Measurements from ENCODE around the gene CDKL2. TPM values are rescaled to one million over a fixed set of nuclear protein-coding genes. Genes with fewer than 3 reads are reported as not detected.
"Not testable (repeated sequence)": the region's sequence is repeated elsewhere in the genome, so short reads cannot be mapped to it uniquely, and the experiment has no call there.

CDKL2 gene
- 2.4 TPM for total RNA-seq

DNA sequence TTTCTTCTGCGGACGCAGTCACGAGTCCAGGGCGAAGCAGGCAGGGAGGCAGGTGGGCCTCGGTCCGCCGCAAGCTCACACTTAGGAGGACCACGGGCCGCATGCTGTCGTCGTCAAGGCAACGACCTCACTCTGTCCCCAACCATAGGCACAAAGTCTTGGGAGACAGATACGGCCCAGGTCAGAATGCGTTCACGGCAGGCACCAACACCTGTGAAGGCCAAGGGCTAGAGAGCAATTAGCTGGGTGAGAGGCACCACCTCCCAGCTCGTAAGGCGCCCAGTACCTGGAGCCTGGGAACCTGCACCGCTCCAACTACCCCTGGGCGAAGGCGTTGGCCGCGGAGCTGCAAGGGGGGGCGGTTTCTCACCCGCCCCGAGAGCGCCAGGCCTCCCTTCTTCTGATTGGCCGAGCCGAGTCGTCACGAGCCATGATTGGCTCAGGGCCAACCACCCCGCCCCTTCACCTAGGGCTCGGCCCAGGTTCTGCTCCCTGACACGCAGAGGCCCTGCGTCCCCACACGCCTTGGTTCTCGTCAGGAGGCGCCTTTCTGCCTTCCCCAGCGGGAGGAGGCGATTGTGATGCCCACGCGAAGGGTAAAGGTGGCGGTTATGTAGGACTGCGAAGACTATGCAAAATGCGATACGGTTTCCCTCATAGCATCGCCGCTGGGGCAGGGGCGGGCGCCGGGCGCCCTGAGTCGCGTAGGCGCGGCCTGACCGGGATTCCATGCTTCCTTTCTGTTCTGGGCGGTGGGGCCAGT, at the start of gene CDKL2:
CDKL2 (minus strand) TSS at position 355 of the 763 bp plus-strand sequence. CDS start 4,540 bp downstream, outside the sequence.
- DNase-seq (ENCODE audit: low spot score) = peak; percentile 88

DNA sequence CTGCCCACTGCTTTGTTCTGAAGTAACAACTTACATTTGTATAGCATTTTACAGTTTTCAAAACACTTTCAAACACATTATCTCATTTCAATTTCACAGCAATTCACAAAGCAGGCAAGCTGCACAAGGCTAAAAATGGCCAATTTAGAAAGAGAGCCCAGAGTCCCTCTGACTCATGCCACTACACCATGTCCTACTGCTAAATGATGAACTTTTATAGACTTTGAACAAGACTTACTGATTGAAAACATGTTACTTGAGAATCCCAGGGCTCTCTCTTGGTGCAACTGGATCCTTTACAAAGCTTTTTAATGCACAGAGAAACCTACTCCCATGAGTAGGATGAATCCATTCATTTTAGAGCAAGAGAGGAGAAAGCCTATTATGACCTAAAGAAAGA, 48.6 kb upstream of the CDKL2 start:
- DNase-seq (ENCODE audit: low spot score) = no peak

DNA sequence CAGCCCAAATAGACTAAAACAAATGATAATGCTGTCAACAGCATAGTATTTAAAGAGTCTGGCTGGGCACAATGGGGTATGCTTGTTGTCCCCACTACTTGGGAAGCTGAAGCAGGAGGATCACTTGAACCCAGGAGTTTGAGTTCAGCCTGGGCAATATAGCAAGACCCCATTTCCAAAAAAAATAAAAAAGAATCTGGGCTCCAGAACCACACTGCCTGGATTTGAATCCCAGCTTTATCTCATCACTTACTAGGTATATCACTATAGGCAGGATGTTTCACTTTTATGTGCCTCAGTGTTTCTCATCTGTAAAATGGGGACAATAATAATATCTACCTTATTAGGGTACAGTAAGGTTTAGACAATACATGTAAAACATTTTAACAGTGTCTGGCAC, 48.1 kb upstream of the CDKL2 start:
- no peak for DNase-seq (ENCODE audit: low spot score)

DNA sequence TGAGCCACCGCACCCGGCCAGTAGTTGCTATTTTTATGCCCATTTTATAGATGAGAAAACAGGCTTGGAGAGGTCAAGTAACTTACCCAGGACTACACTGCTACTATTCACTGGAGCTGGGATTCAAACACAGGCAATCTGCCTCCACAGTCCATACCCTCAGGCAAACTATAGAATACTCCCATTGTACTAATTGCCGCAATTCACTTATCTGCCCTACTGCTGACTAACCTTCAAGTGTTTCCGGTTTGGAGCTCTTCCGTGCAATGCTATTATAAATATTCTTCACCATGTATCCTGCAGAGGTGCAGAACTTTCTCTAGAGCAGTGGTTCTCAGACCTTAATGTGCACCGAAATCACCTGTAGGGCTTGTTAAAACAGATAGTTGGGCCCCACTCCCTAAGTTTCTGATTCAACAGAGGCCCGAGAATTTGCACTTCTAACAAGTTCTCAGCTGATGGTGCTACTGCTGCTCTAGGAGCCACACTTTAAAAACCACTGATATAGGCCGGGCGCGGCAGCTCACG, 44.7 kb upstream of the CDKL2 start:
- no peak for DNase-seq (ENCODE audit: low spot score)

DNA sequence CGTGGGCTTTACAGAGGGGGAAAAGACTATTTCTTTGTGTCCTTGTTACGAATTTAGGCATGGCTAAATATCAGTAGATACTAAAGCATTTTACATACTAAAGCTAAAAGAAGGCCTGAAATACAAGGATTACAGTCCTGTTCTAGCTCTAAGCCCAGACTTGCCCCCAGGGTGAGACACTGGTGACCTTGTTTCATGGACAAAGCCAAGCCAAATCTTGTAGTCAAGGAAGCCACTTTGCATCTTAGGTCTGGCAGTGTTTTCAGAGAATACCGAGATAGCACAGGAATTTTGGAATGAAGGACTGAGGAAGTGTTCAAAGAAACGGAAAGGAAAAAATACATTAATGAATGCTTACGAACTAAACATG, 43.6 kb upstream of the CDKL2 start:
- DNase-seq (ENCODE audit: low spot score) = no peak

DNA sequence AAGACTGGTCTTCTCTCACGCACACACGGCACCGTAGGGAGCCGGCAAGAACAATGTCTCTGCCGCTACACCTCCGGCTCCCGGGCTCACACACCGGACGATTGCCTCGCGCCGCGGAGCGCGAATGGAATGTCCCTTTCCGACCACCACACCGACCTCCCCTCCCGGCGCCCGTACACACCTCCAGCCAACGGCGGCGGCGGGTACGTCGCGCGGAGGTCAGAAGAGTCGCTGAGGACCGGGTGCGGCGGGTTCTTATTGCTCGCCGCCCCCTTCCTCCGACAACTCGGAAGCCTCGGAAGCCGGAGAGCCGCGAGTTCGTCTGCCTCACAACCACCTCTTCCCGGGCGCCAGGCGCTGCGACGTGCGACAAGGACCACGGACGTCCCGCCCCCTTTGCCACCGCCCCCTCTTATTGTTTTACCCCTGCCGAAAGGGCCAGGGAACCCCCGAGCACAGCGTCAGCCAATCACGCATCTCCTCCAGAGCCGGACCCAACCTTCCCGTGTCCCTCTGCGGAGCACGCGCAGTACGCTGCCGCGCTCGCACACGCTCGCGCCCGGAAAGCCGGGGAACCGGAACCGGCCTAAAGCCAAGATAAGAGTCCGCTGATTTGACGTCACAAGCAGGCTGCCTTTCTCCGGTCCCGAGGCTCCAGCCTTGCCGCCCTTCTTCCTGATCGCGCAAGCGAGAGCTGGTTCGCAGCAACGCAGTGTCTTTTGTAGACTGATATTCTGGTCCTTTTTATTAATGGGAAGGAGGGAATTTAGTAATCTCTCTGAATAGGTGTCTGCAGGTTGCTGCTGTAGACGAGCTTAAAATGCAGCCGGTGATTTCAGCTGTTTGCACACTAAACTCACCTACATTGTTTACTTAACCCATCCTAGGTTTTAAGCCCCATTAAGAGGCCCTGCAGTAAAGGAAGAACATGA, 43.0 kb upstream of the CDKL2 start, which contains the start of gene G3BP2:
G3BP2 (minus strand) TSS at position 385 of the 932 bp plus-strand sequence. CDS start 11,386 bp downstream, outside the sequence.
- peak; percentile 99 for DNase-seq (ENCODE audit: low spot score)

DNA sequence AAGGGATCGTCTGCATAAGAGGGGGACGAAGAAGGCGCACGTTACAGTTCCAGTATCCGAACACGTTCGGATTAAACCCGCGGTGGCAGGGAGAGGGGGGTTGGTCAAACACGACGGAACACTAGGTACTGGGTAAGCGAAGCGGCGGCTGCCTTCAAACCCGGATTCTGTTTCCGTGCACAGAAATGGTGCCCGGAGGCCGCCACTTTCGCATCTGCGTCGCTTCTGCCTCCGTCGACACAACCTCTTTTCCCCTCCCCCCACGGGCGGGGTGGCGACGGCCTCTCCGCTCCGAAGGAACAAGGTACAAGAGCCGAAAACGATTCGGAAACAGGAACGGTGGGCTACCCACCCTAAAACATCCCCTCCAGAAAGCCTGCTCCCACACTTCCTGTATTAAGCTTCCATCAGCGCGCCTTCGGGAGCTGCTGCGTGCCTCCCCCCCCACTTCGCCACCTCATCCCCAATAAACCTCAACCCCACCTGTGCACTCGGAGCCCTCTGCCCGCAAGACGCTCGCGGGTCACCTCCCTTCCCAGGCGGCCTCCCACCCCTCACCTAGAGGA, 42.2 kb upstream of the CDKL2 start:
- DNase-seq (ENCODE audit: low spot score) = peak; percentile 65

DNA sequence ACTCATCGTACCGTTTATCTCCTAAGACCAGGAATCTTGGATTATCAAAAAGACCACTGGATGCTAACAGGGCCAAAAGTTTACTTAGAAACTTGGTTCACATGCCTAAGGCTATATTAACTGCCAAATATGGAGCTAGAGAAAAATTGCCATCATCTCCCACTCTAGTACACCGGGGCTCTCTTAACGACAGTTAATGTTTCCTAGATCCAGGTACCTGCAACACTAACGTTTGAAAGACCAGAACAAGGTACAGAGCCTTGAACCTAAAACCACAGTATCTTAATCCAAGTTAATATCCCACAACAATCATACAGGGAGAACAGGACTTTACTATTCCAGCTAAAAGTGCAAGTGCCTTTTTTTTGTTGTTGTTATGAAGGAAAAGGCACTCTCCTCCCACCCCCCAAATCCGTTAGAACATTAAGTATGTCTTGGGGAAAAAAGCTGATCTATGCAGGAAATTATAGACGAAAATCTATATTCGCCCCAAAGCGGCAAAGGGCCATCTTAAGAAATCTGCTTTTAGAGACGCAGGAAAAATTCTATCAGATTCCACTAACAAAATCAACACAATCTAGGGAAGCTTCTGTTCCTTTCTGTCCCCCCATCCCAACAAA, 41.6 kb upstream of the CDKL2 start:
- no peak for DNase-seq (ENCODE audit: low spot score)

DNA sequence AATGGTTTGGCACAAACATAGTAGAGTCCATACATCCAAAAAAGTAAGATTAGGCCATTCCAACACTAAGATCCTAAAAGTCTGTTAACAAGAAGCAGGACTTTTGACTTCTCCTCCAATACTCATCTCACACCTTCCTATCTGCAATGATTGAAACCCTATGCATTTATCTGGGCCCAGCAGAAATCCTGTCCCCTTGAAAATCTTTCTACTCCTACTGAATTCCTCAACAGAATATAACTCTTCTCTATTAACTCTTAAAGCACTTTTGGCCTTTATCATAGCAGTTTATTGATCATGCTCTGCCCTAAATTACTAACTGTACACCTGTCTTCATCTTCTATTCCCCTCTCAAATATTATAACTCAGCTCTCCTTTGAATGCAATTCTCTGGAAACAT, 38.3 kb upstream of the CDKL2 start:
- no peak for DNase-seq (ENCODE audit: low spot score)

DNA sequence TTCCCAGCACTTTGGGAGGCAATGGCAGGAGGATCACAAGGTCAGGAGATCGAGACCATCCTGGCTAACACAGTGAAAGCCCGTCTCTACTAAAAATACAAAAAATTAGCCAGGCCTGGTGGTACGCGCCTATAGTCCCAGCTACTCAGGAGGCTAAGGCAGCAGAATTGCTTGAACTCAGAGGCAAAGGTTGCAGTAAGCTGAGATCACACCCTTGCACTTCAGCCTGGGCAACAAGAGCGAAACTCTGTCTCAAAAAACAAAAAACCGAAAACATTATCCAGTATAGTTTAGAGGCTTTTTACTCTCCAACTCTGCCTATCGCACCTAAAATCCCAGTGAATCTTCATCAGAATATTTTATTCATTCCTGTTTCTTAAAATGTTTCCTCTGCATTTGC, 37.3 kb upstream of the CDKL2 start:
- DNase-seq (ENCODE audit: low spot score) = not testable (repeated sequence)

DNA sequence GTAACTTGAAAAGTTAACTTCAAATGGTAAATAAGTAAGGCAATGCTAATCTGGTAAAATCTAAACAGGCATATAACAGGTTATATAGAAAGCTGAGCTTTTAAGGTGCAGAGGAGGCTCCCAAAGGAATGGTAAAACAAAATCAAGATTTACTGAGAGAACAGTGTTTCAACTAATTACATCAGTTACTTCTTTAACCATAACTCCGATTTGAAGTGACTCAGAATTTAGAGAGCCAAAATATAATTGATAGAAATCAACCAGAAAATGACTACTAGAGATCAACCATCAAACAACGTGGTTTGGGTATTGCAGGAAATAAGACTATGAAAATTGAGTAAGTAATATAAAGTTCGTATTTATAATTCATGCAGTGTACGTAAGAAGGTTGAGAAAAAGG, 36.0 kb upstream of the CDKL2 start:
- no peak for DNase-seq (ENCODE audit: low spot score)

DNA sequence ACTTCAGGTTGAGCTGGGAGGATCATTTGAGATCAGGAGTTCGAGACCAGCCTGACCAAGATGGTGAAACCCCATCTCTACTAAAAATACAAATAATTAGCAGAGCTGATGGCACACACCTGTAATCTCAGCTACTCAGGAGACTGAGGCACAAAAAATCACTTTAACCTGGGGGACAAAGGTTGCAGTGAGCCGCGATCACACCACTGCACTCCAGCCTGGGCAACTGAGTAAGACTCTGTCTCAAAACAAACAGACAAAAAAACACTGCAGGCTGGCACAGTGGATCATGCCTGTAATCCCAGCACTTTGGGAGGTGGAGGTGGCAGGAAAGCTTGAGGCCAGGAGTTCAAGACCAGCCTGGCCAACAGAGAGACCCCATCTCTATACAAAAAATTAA, 34.3 kb upstream of the CDKL2 start:
- DNase-seq (ENCODE audit: low spot score) = not testable (repeated sequence)

DNA sequence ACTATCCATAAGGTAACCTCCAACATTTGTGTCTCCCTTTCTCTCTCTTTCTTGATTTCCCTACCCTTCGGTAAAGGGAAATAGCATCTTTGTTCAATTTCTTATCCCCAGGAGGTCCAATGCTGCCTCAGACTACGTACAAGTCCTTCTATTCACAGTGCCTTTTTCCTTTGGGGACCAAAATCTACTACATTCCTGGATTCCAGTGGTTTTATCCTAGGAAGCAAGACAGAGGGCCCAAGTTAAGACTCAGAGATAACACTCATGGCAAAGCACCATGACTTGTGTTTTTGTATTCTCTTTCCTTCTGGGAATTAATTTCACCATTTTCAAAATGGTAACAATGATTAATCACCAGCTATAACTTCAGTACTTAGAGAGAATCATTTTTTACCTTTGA, 32.3 kb upstream of the CDKL2 start:
- DNase-seq (ENCODE audit: low spot score) = no peak

DNA sequence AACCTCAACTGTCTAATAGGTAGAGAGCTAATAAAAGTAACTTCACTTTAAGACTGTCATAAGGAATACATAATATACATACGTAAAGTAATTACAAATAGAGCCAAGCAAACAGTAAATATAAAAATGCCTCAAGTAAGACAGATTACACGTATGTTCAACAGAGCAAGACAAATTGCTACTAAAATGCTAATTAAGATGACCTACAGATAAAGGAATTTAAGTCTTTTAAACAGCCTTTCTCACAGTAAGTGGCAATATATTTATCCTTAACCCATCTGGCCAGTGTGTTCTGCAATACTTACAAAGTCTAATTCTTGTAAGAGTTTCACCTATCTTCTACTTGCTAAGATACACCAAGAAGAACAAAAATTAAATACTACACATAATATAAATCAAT, 30.2 kb upstream of the CDKL2 start:
- DNase-seq (ENCODE audit: low spot score) = no peak

DNA sequence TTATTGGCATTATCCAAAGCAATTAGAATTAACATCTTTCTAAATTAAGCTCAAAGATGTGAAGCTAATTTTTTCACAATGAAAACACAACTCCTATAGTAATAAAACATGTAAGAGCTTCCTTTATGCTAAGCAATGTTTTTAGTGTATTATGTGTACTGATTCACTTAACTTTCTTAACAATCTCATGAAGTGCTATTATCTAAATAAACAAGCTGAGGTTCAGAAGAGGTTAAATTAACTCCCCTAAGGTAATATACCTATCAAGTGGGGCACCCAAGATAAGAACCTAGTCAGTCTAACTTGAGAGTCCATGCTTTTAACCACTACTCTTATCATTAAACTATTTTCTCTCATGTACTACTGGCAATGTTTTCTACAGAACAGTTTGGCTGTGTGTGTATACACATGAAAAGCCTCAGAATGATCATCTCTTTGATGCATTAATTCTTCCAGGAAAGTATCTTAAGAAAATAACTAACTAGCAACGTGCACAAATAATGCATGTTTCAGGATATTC, 29.2 kb upstream of the CDKL2 start:
- no peak for DNase-seq (ENCODE audit: low spot score)

DNA sequence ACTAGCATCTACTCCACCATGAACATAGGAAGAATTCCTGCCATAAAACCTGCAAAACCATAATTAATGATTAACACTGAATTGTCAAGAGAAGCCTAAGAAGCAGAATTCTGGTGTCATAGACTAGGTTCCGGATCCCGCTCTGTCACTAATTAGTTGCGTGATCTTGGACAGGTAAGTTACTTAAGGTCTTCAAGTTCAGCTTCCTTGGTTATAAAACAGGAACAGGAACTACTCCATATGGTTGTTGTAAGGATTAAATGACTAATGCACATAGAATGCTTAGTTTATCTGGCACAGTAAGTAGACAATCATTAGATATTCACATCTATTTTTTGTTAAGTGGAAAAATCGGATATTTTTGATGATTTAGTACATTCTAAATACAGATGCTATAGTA, 28.5 kb upstream of the CDKL2 start:
- no peak for DNase-seq (ENCODE audit: low spot score)

DNA sequence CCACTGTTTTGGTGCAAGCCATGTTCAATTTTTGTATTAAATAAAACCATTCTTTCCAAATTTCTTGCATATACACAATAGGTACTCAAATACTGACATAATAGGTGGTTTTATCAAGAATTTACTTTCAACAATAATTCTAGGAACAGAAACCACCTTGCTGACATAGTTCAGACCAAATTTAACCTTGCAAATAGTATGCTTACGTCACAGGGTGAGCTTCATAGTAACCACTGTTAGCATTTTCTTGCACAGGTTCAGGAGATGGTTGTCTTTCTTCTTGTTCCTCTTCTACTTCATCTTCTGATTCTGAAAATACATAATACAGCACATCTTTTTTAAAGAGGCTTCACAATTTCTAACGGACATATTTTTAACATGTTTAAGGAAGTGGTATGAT, 25.2 kb upstream of the CDKL2 start:
- DNase-seq (ENCODE audit: low spot score) = no peak

DNA sequence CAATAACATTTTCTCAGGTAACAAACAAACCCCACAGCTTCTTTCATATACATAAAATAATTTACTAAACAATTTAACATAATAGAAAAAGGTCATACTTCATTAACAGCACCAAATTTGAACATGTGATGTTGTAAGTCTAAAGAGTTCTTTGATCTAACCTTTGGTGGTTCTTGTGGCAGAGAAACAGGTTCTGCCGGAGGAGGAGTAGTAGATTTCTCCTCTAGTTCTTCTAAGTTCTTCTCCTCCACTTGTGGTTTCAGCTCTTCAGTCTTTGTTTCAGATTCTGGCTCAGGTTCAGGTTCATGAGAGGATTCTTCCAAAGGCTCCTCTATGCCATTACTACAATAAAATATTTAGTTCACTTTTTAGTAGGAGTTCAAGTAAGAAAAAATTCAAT, 24.6 kb upstream of the CDKL2 start:
- no peak for DNase-seq (ENCODE audit: low spot score)

DNA sequence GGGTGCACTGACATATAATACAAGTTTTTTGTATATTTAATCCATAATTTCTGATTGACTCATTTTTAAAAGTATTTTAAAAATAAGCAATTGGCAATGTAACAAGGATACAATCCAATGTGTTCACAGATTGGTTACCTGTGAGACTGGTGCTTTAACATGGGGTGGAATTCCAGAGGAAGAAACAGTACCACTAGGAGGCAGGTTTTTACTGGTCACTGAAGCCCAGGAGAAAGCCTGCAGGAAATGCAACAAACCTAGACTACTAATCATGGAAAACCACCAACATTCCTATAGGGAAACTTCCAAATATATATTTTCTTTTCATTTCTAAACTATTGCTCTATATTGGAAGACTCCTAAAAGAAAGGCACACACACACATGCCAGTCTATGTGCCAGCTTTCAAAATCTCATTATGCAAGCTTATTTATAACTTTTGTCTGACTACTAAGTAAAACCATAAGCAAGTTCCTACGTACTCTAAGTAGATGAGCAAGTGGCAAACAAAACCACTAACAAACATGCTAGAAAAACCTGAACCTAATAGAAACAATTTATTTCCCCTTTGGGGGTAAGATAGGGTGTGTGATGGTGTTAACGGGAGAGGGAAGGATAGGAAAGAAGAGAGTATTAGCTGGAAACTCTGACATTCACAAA, 23.6 kb upstream of the CDKL2 start:
- DNase-seq (ENCODE audit: low spot score) = no peak

DNA sequence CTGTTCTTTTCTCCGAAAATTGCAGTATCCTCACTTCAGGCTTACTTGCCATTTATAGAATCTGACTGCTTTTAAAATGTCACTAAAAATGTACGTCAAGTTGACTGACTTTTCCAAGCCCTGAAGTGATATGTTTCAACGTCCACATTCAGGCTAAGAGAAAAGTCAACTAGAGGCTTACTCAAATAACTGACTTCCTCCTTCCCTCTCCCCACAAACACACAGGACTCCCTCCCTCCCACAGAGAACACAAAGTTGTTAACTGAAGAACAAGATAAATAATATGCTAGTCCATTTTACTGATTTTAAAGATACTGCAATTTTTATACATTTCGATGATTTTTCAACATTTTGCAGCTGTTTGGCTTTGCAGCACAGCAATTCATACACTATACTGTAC, 13.8 kb upstream of the CDKL2 start:
- no peak for DNase-seq (ENCODE audit: low spot score)

DNA sequence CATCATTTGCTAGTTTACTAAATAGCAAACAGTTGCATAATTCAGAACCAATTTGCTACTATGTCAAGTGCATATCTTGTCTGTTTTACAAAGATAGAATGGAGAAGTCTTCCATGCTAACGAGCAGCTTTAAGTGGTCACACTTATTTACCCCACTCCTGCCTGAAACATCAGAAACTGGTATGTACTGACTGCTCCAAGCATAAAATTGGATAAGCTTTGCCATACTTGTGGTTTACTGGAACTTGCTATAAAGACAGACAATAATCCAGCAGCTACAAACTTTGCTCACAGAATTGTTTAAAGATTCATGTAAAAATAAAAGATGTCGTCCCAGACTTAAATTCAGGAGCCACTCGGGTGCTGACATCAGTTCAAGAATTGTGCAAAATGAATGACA, 13.3 kb upstream of the CDKL2 start:
- no peak for DNase-seq (ENCODE audit: low spot score)

Measured in mucosa of gallbladder (tissue), 1 donor.